Astrocyte (in vitro differentiated cells and primary cell): ENCODE results near the gene DIAPH3. TPM values are rescaled to one million over a fixed set of nuclear protein-coding genes. Genes with fewer than 3 reads are reported as not detected.
A peak's percentile ranks its signal among the peaks of the same experiment; 100 is the strongest.

Experiments used
- DNase-seq: peaks from one replicate; pipeline ENCODE4 v3.0.0-alpha.2; 2010; ENCODE audit warnings: low read depth
- FAIRE-seq: peaks from 2 replicates; lab custom pipeline; 2011; peaks lifted over from hg19 to GRCh38; lab: Jason Lieb, UNC
- H2AFZ ChIP-seq: 2 replicates; pipeline ENCODE4 v1.6.0; 2012; ENCODE audit warnings: low read depth, low read length, inconsistent platforms
- H3K27ac ChIP-seq: 2 replicates; pipeline ENCODE4 v1.5.1; 2011; ENCODE audit warnings: low read depth, low read length, inconsistent platforms
- H3K27me3 ChIP-seq: 2 replicates; pipeline ENCODE4 v1.6.0; 2011; ENCODE audit warnings: low read length, inconsistent platforms; ENCODE audit not compliant: insufficient read depth
- H3K36me3 ChIP-seq: 2 replicates; pipeline ENCODE4 v1.5.1; 2011; ENCODE audit warnings: low read length, inconsistent platforms; ENCODE audit not compliant: insufficient read depth
- H3K4me1 ChIP-seq: 2 replicates; pipeline ENCODE4 v1.5.1; 2011; ENCODE audit warnings: low read length, inconsistent platforms; ENCODE audit not compliant: insufficient read depth
- H3K4me2 ChIP-seq: 2 replicates; pipeline ENCODE4 v1.6.0; 2012; ENCODE audit warnings: low read length, inconsistent platforms
- H3K4me3 ChIP-seq: 2 replicates; pipeline ENCODE4 v1.5.1; 2011; ENCODE audit warnings: low read depth, mild to moderate bottlenecking, low read length, inconsistent platforms; ENCODE audit not compliant: insufficient read depth
- H3K79me2 ChIP-seq: 2 replicates; pipeline ENCODE4 v1.6.0; 2012; ENCODE audit warnings: mild to moderate bottlenecking, low read length, inconsistent platforms; ENCODE audit not compliant: insufficient read depth
- H3K9ac ChIP-seq: 2 replicates; pipeline ENCODE4 v1.6.0; 2012; ENCODE audit warnings: mild to moderate bottlenecking, low read length, inconsistent platforms
- H3K9me3 ChIP-seq: 2 replicates; pipeline ENCODE4 v1.5.1; 2012; ENCODE audit warnings: low read depth, mild to moderate bottlenecking, low read length, inconsistent platforms; ENCODE audit not compliant: insufficient read depth
- H4K20me1 ChIP-seq: 2 replicates; pipeline ENCODE4 v1.6.0; 2012; ENCODE audit warnings: low read length, inconsistent platforms; ENCODE audit not compliant: insufficient read depth
- H3K27ac Mint-ChIP-seq: one replicate; pipeline ENCODE4 v1.8.0; 2021; ENCODE audit warnings: mild to moderate bottlenecking, mixed read lengths; ENCODE audit not compliant: unreplicated experiment
- H3K27me3 Mint-ChIP-seq: one replicate; pipeline ENCODE4 v1.8.0; 2021; ENCODE audit warnings: low read depth, mixed read lengths; ENCODE audit not compliant: unreplicated experiment
- H3K36me3 Mint-ChIP-seq: one replicate; pipeline ENCODE4 v1.8.0; 2021; ENCODE audit warnings: low read depth, mixed read lengths; ENCODE audit not compliant: unreplicated experiment
- H3K4me1 Mint-ChIP-seq: one replicate; pipeline ENCODE4 v1.8.0; 2021; ENCODE audit warnings: low read depth, mixed read lengths; ENCODE audit not compliant: unreplicated experiment
- H3K4me3 Mint-ChIP-seq: one replicate; pipeline ENCODE4 v1.8.0; 2021; ENCODE audit warnings: mild to moderate bottlenecking, moderate library complexity, mixed read lengths; ENCODE audit not compliant: unreplicated experiment
- H3K9me3 Mint-ChIP-seq: one replicate; pipeline ENCODE4 v1.8.0; 2021; ENCODE audit warnings: mild to moderate bottlenecking, mixed read lengths; ENCODE audit not compliant: unreplicated experiment
- CTCF ChIP-seq: IDR thresholded peaks from 2 replicates; pipeline ENCODE4 v1.5.1; 2011; ENCODE audit warnings: low read depth, mild to moderate bottlenecking, inconsistent platforms, low read length, moderate library complexity; ENCODE audit not compliant: insufficient read depth
- EZH2 ChIP-seq: IDR thresholded peaks from 2 replicates; pipeline ENCODE4 v1.6.1; 2012; ENCODE audit warnings: mild to moderate bottlenecking, low read length, inconsistent platforms; ENCODE audit not compliant: insufficient read depth
- total RNA-seq: library from RNA; stranded (reverse); gene quantifications from 2 replicates; pipeline ENCODE4 v1.2.1, GENCODE V29; 2021

Gene DIAPH3
- total RNA-seq, 1 donor from 2014 or later = 19.0 TPM

- Histone ChIP-seq H3K4me3 (no peak overlapping the region), H3K9ac (no peak overlapping the region), H3K4me1 (no peaks in the 10 kb centered on the region), H3K27me3 (no peaks in the 10 kb centered on the region), H3K9me3 (no peaks in the 10 kb centered on the region), H3K27ac (no peak overlapping the region), H2AFZ (no peak overlapping the region), H3K79me2 (peaks cover 5% of the 10 kb centered on the region), H3K4me2 (no peak overlapping the region), H4K20me1 (no peaks in the 10 kb centered on the region), H3K36me3 (no peaks in the 10 kb centered on the region)
- no peak overlapping the region for H3K27ac Mint-ChIP-seq
- H3K4me3 Mint-ChIP-seq = no peak overlapping the region
- H3K9me3 Mint-ChIP-seq = no peaks in the 10 kb centered on the region
- no peaks in the 10 kb centered on the region for H3K27me3 Mint-ChIP-seq
- DNase-seq = peak; percentile 25
- FAIRE-seq = no peak
- no peaks in the 10 kb centered on the region for H3K36me3 Mint-ChIP-seq
- peaks cover 3% of the 10 kb centered on the region for H3K4me1 Mint-ChIP-seq
- TF ChIP-seq EZH2 = no peak
Measured at GRCh38 chr13:60000081-60000480, 163.6 kb downstream of the DIAPH3 start.

- Histone ChIP-seq H3K36me3 (peaks cover 2% of the 10 kb centered on the region), H3K27me3 (no peaks in the 10 kb centered on the region), H3K4me2 (no peak overlapping the region), H3K4me3 (no peak overlapping the region), H4K20me1 (no peaks in the 10 kb centered on the region), H3K9me3 (no peaks in the 10 kb centered on the region), H3K9ac (no peak overlapping the region), H2AFZ (no peak overlapping the region), H3K79me2 (peaks cover 5% of the 10 kb centered on the region), H3K27ac (no peak overlapping the region), H3K4me1 (no peaks in the 10 kb centered on the region)
- TF ChIP-seq CTCF = no peak
- TF ChIP-seq EZH2 = no peak
- no peak overlapping the region for H3K4me3 Mint-ChIP-seq
- FAIRE-seq = no peak
- H3K27ac Mint-ChIP-seq = no peak overlapping the region
- no peaks in the 10 kb centered on the region for H3K27me3 Mint-ChIP-seq
- no peak for DNase-seq
- no peaks in the 10 kb centered on the region for H3K9me3 Mint-ChIP-seq
- no peaks in the 10 kb centered on the region for H3K36me3 Mint-ChIP-seq
- H3K4me1 Mint-ChIP-seq = peaks cover 3% of the 10 kb centered on the region
Measured at GRCh38 chr13:59997976-59998375, 165.8 kb downstream of the DIAPH3 start.

GRCh38 chr13:59996461-59996980 lies 167.2 kb downstream of the DIAPH3 start:
- Histone ChIP-seq H3K27me3 (no peaks in the 10 kb centered on the region), H3K36me3 (peaks cover 2% of the 10 kb centered on the region), H4K20me1 (no peaks in the 10 kb centered on the region), H3K4me1 (no peaks in the 10 kb centered on the region), H2AFZ (no peak overlapping the region), H3K79me2 (peaks cover 5% of the 10 kb centered on the region), H3K9ac (no peak overlapping the region), H3K9me3 (no peaks in the 10 kb centered on the region), H3K27ac (no peak overlapping the region), H3K4me3 (no peak overlapping the region), H3K4me2 (no peak overlapping the region)
- H3K4me3 Mint-ChIP-seq = no peak overlapping the region
- DNase-seq (no peak), FAIRE-seq (no peak)
- no peaks in the 10 kb centered on the region for H3K36me3 Mint-ChIP-seq
- H3K27me3 Mint-ChIP-seq = no peaks in the 10 kb centered on the region
- H3K27ac Mint-ChIP-seq = no peak overlapping the region
- peaks cover 3% of the 10 kb centered on the region for H3K4me1 Mint-ChIP-seq
- H3K9me3 Mint-ChIP-seq = no peaks in the 10 kb centered on the region
- TF ChIP-seq CTCF = no peak
- TF ChIP-seq EZH2 = no peak
